ENCODE data around the gene ASIC4. TPM values are rescaled to one million over a fixed set of nuclear protein-coding genes. Genes with fewer than 3 reads are reported as not detected.

The ASIC4 gene
- total RNA-seq, 1 donor = not detected

- no peak for DNase-seq (ENCODE audit: low read depth)
- no peak for TF ChIP-seq CTCF (IDR thresholded peaks at IDR 0.05; ENCODE audit: insufficient read depth, low read depth, low read length)
These were observed 67.1 kb downstream of the ASIC4 start for GRCh38 chr2:219581346-219581745.

More at GRCh38 chr2:219581346-219581745, 67.1 kb downstream of the ASIC4 start:
- H3K4me3 ChIP-seq (ENCODE audit: low read depth, low read length) = no peak overlapping the region

Small RNA genes lying within 50 kb of the gene (small RNA-seq; reads per million reads assigned to genes)
- not detected for gene MIR3132

Other genes with a start within 250 kb of the ASIC4 start
- gene DNAJB2, start 235.1 kb upstream of the ASIC4 start, total RNA-seq = 29.6 and 33.7 TPM in 2 replicates
- 0.86 and 0.97 TPM in 2 replicates for gene PTPRN, start 205.1 kb upstream of the ASIC4 start, total RNA-seq
- gene RESP18, start 181.7 kb upstream of the ASIC4 start, total RNA-seq = not detected in 2 replicates
- gene DNPEP, start 126.6 kb upstream of the ASIC4 start, total RNA-seq = 64.8 and 65.7 TPM in 2 replicates
- gene DES, start 96.1 kb upstream of the ASIC4 start, total RNA-seq = 20.7 and 35.8 TPM in 2 replicates
- 46.7 and 48.8 TPM in 2 replicates for gene SPEG, start 79.6 kb upstream of the ASIC4 start, total RNA-seq
- 60.9 and 65.1 TPM in 2 replicates for gene GMPPA, start 15.6 kb upstream of the ASIC4 start, total RNA-seq
- 196 and 201 TPM in 2 replicates for gene CHPF, start 29.3 kb downstream of the ASIC4 start, total RNA-seq
- gene TMEM198, start 29.5 kb downstream of the ASIC4 start, total RNA-seq = 2.6 and 2.9 TPM in 2 replicates
- 67.0 and 86.8 TPM in 2 replicates for gene OBSL1, start 57.1 kb downstream of the ASIC4 start, total RNA-seq
- gene INHA, start 57.8 kb downstream of the ASIC4 start, total RNA-seq = 0.43 and 0.64 TPM in 2 replicates
- gene STK11IP, start 83.4 kb downstream of the ASIC4 start, total RNA-seq = 16.4 and 18.7 TPM in 2 replicates
- 5.6 and 7.7 TPM in 2 replicates for gene SLC4A3, start 113.1 kb downstream of the ASIC4 start, total RNA-seq